Stimulated activated CD8-positive, alpha-beta memory T cell treated with anti-CD3 and anti-CD28 coated beads, Interleukin-12 subunit alpha, Interleukin-12 subunit beta, amount 100 ng/mL, for 24 hours (primary cell): ENCODE data around the gene TAF4.
"Not testable (repeated sequence)": the region's sequence is repeated elsewhere in the genome, so short reads cannot be mapped to it uniquely, and the experiment has no call there.

Experiments used
- DNase-seq: peaks from one replicate; pipeline ENCODE4 v3.0.0-alpha.2; 2020; ENCODE audit errors: extremely low read depth

TAF4 gene

GRCh38 chr20:62003567-62004405 is 61.9 kb downstream of the TAF4 start:
- DNase-seq = no peak

GRCh38 chr20:62002882-62003480 is 62.7 kb downstream of the TAF4 start:
- no peak for DNase-seq

- no peak for DNase-seq
These were observed 64.4 kb downstream of the TAF4 start for GRCh38 chr20:62001178-62001715.

- DNase-seq = no peak
These were observed 67.1 kb downstream of the TAF4 start for GRCh38 chr20:61998343-61999121.

GRCh38 chr20:61997891-61998290 is 67.8 kb downstream of the TAF4 start:
- DNase-seq = no peak

- DNase-seq = no peak
These were observed 68.3 kb downstream of the TAF4 start for GRCh38 chr20:61997372-61997771.

GRCh38 chr20:61994546-61994945 is 71.1 kb downstream of the TAF4 start:
- DNase-seq = no peak

- DNase-seq = no peak
These were observed 72.6 kb downstream of the TAF4 start for GRCh38 chr20:61993058-61993457.

GRCh38 chr20:61991476-61991875 is 74.2 kb downstream of the TAF4 start:
- DNase-seq = no peak

- DNase-seq = no peak
These were observed 75.2 kb downstream of the TAF4 start for GRCh38 chr20:61990484-61990883.

GRCh38 chr20:61989741-61990140 is 75.9 kb downstream of the TAF4 start:
- no peak for DNase-seq

- no peak for DNase-seq
These were observed 77.0 kb downstream of the TAF4 start for GRCh38 chr20:61988665-61989064.

GRCh38 chr20:61986762-61987321 is 78.8 kb downstream of the TAF4 start:
- no peak for DNase-seq

- DNase-seq = no peak
These were observed 80.6 kb downstream of the TAF4 start for GRCh38 chr20:61985096-61985495.

- not testable (repeated sequence) for DNase-seq
These were observed 81.2 kb downstream of the TAF4 start for GRCh38 chr20:61984431-61984830.

GRCh38 chr20:61983965-61984364 is 81.7 kb downstream of the TAF4 start:
- DNase-seq = no peak

GRCh38 chr20:61982951-61983315 is 82.7 kb downstream of the TAF4 start:
- DNase-seq = no peak

GRCh38 chr20:61982191-61982950 is 83.3 kb downstream of the TAF4 start:
- DNase-seq = no peak

- DNase-seq = not testable (repeated sequence)
These were observed 84.0 kb downstream of the TAF4 start for GRCh38 chr20:61981691-61982090.

- no peak for DNase-seq
These were observed 84.8 kb downstream of the TAF4 start for GRCh38 chr20:61980647-61981583.
